Endothelial cell (in vitro differentiated cells): ENCODE data around the gene IQCF6. TPM values are rescaled to one million over a fixed set of nuclear protein-coding genes. Genes with fewer than 3 reads are reported as not detected.

Experiments
- DNase-seq: peaks from one replicate; pipeline ENCODE4 v3.0.0; 2021; ENCODE audit warnings: low spot score
- H3K27ac Mint-ChIP-seq: one replicate; pipeline ENCODE4 v1.8.0; 2021; ENCODE audit warnings: mixed read lengths, inconsistent platforms; ENCODE audit not compliant: unreplicated experiment
- H3K27me3 Mint-ChIP-seq: one replicate; pipeline ENCODE4 v1.8.0; 2021; ENCODE audit warnings: mild to moderate bottlenecking, moderate library complexity, mixed read lengths, inconsistent platforms; ENCODE audit not compliant: unreplicated experiment
- H3K36me3 Mint-ChIP-seq: one replicate; pipeline ENCODE4 v1.8.0; 2021; ENCODE audit warnings: mild to moderate bottlenecking, low read depth, mixed read lengths, inconsistent platforms; ENCODE audit not compliant: unreplicated experiment
- H3K4me1 Mint-ChIP-seq: one replicate; pipeline ENCODE4 v1.8.0; 2021; ENCODE audit warnings: mild to moderate bottlenecking, mixed read lengths, inconsistent platforms; ENCODE audit not compliant: unreplicated experiment
- H3K4me3 Mint-ChIP-seq: one replicate; pipeline ENCODE4 v1.8.0; 2021; ENCODE audit warnings: mild to moderate bottlenecking, mixed read lengths, inconsistent platforms; ENCODE audit not compliant: unreplicated experiment
- H3K9me3 Mint-ChIP-seq: one replicate; pipeline ENCODE4 v1.8.0; 2021; ENCODE audit warnings: mixed read lengths, inconsistent platforms; ENCODE audit not compliant: unreplicated experiment
- long read RNA-seq: library from polyadenylated mRNA; unstranded; transcript quantifications from one replicate; pipeline ENCODE4 v2.0.0, GENCODE V29; 2020; ENCODE audit not compliant: unreplicated experiment
- total RNA-seq: library from RNA; stranded (reverse); fragmentation: NEBNext Ultra II Directional; extraction: Animal tissue kit (Norgen Biotek cat#: 25700); gene quantifications from one replicate; pipeline ENCODE4 v1.2.1, GENCODE V29; 2021; ENCODE audit not compliant: unreplicated experiment
- TF ChIP-seq, protein P1 (sequence below): fragments of 200-600 bp; sonication (generic); IDR thresholded peaks from one replicate; pipeline ENCODE4 v1.5.0; 2021; ENCODE audit warnings: antibody characterized with exemption; ENCODE audit not compliant: unreplicated experiment

Gene IQCF6
- total RNA-seq: not detected
- long read RNA-seq: 0 reads

DNA sequence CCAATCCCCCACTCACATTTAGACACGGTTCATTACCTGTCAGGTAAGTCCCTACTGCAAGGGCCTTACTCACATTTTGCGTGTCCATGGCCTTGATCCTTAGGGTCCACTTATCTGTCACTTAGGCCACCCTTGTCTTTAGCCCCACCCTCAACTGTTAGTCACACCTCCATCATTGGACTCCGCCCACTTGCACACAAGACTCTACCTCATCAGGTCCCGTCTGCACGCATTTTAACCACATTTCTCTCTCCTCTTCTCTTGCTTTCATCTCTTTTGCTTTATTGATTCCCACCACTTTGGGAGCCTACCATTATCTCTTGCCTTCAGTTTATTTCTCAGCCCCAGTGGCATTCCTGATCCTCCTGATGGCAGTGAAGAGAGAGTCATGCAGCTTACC, at the start of gene IQCF6:
IQCF6 (minus strand) TSS at position 101 of the 400 bp plus-strand sequence; CDS start at position 88, 13 bp downstream.
- no peaks in the 10 kb centered on the region for H3K27me3 Mint-ChIP-seq
- H3K9me3 Mint-ChIP-seq: no peaks in the 10 kb centered on the region
- H3K4me1 Mint-ChIP-seq: no peaks in the 10 kb centered on the region
- H3K27ac Mint-ChIP-seq: no peak within 1 kb of the TSS
- H3K36me3 Mint-ChIP-seq: no peaks in the 10 kb centered on the region
- no peak within 1 kb of the TSS for H3K4me3 Mint-ChIP-seq
- TF ChIP-seq, protein P1, sequence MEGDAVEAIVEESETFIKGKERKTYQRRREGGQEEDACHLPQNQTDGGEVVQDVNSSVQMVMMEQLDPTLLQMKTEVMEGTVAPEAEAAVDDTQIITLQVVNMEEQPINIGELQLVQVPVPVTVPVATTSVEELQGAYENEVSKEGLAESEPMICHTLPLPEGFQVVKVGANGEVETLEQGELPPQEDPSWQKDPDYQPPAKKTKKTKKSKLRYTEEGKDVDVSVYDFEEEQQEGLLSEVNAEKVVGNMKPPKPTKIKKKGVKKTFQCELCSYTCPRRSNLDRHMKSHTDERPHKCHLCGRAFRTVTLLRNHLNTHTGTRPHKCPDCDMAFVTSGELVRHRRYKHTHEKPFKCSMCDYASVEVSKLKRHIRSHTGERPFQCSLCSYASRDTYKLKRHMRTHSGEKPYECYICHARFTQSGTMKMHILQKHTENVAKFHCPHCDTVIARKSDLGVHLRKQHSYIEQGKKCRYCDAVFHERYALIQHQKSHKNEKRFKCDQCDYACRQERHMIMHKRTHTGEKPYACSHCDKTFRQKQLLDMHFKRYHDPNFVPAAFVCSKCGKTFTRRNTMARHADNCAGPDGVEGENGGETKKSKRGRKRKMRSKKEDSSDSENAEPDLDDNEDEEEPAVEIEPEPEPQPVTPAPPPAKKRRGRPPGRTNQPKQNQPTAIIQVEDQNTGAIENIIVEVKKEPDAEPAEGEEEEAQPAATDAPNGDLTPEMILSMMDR: no peak
- no peak for DNase-seq

GRCh38 chr3:51828297-51828696, 49.3 kb upstream of the IQCF6 start:
- TF ChIP-seq, protein P1: no peak
- H3K27ac Mint-ChIP-seq: no peak overlapping the region
- peaks cover 4% of the 10 kb centered on the region for H3K9me3 Mint-ChIP-seq

DNA sequence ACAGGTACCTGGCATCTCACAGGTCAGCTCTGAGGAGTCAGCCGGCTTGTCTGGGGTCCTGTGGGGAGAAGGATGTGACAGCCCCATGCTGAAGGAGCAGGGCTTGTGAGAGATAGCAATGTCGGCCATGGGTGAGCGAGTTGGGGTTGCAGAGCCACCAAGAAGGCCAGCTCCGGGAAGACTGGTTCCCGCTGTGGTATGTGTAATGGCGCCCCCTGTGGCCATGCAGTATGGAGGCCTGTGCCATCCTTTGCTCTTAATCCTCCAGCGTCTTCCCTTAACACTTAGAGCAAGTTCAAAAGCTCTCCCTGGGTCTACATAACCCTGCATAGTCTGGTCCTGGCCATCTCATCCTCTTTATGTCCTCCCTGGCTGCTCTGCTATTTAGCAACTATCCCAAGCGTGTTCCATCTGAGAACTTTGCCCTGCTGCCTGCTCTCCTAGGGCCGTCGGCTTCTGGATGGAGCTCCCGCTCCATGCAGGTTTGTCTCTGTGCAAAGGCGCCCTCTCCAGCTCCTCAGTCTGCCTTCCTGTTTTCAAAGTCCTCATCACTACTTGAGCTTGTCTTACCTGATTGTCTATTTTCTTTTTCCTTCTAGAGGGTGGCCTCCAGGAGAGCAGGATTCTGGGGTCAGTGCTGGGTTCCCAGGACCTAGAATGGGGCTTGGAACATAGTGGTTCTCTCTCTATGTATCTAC, 40.8 kb upstream of the IQCF6 start:
- TF ChIP-seq, protein P1: peak; percentile 58
- peak; percentile 43 for DNase-seq
- Mint-ChIP-seq H3K27ac (peak overlapping the region; percentile 26), H3K4me1 (no peaks in the 10 kb centered on the region), H3K27me3 (peaks cover 2% of the 10 kb centered on the region), H3K9me3 (peaks cover 5% of the 10 kb centered on the region), H3K4me3 (no peak overlapping the region), H3K36me3 (peaks cover 4% of the 10 kb centered on the region)

More at GRCh38 chr3:51828297-51828696, 49.3 kb upstream of the IQCF6 start:
- H3K27me3 Mint-ChIP-seq: peaks cover 4% of the 10 kb centered on the region
- no peak for DNase-seq
- H3K36me3 Mint-ChIP-seq: peaks cover 15% of the 10 kb centered on the region
- H3K4me1 Mint-ChIP-seq: peaks cover 2% of the 10 kb centered on the region
- H3K4me3 Mint-ChIP-seq: no peak overlapping the region

DNA sequence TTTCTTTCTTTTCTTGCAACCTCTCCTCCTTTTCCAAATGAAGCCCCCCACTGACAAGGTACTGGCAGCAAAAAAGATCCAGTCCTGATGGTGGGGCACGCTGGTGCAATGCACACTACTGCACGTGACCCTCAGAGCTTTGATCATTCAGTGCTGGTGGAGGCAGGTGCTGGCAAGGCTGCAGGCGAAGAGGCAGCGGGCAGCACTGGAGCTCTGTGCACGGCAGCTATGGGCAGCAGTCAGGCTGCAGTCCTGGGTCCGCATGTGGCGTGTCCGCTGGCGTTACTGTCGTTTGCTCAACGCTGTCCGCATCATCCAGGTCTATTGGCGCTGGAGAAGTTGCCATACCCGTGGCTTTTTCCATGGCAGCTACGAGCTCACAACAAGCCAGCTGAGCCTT, 40.1 kb upstream of the IQCF6 start:
- DNase-seq: no peak
- peaks cover 5% of the 10 kb centered on the region for H3K9me3 Mint-ChIP-seq
- peaks cover 4% of the 10 kb centered on the region for H3K36me3 Mint-ChIP-seq
- no peaks in the 10 kb centered on the region for H3K4me1 Mint-ChIP-seq
- H3K27ac Mint-ChIP-seq: no peak overlapping the region
- TF ChIP-seq, protein P1: no peak
- no peaks in the 10 kb centered on the region for H3K27me3 Mint-ChIP-seq
- no peak overlapping the region for H3K4me3 Mint-ChIP-seq

- TF ChIP-seq, protein P1: no peak
- Mint-ChIP-seq H3K4me3 (no peak overlapping the region), H3K9me3 (peaks cover 5% of the 10 kb centered on the region), H3K4me1 (no peaks in the 10 kb centered on the region), H3K27me3 (no peaks in the 10 kb centered on the region), H3K36me3 (peaks cover 8% of the 10 kb centered on the region), H3K27ac (no peak overlapping the region)
- no peak for DNase-seq
These were observed 38.3 kb upstream of the IQCF6 start for GRCh38 chr3:51817375-51817774.
